BE2C (cell line): ENCODE results near the gene SH3BP5.
"Not testable (repeated sequence)": the region's sequence is repeated elsewhere in the genome, so short reads cannot be mapped to it uniquely, and the experiment has no call there.

Source experiments
- DNase-seq: peaks from one replicate; pipeline ENCODE4 v3.0.0-alpha.2; 2020
- H3K27me3 ChIP-seq: fragments of 250-450 bp; sonication (Bioruptor Pico); 2 replicates; pipeline ENCODE4 v1.5.1; 2020; ENCODE audit warnings: mild to moderate bottlenecking
- H3K36me3 ChIP-seq: fragments of 250-450 bp; sonication (Bioruptor Pico); 2 replicates; pipeline ENCODE4 v1.5.1; 2020; ENCODE audit warnings: mild to moderate bottlenecking
- H3K4me1 ChIP-seq: fragments of 250-450 bp; sonication (Bioruptor Pico); 2 replicates; pipeline ENCODE4 v1.5.1; 2020
- H3K4me3 ChIP-seq: 2 replicates; pipeline ENCODE4 v1.5.1; 2011; ENCODE audit warnings: low read depth, low read length
- H3K9me3 ChIP-seq: fragments of 250-450 bp; sonication (Bioruptor Pico); 2 replicates; pipeline ENCODE4 v1.5.1; 2020
- TF ChIP-seq, protein P1 (sequence below): IDR thresholded peaks from 2 replicates; pipeline ENCODE4 v1.5.1; 2012; ENCODE audit warnings: mild to moderate bottlenecking, low read depth, low read length

SH3BP5 gene

DNA sequence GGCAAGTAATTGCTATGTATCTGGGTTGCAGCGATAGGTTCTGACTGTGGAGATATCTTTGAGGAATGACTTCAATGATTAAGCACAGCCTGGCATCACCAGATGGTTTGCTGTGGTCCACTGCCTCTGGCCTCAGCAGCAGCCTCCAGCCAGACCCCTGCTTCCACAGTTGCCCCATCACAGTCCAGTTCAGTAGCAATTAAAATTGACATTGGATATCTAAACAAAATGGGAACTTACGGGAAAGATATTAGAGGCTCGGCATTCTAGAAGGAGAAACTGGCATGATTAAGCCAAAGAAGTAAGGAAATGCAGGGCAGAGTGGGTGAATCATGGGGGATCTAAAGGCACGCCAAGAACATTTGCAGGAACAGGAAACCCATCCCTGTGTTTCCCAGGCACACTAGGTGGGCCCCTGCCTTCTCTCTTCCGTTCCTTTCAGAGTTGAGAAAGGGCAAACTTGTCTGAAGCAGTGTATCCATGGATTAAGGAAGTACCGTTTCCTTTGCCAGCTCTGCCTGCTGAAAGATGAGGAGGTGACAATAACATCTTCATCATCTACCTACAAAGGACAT, 36.3 kb upstream of the SH3BP5 start:
- H3K4me1 ChIP-seq: no peaks in the 10 kb centered on the region
- no peak for DNase-seq
- no peaks in the 10 kb centered on the region for H3K36me3 ChIP-seq
- H3K27me3 ChIP-seq: no peaks in the 10 kb centered on the region
- H3K9me3 ChIP-seq: no peaks in the 10 kb centered on the region
- H3K4me3 ChIP-seq: no peak overlapping the region
- TF ChIP-seq, protein P1, sequence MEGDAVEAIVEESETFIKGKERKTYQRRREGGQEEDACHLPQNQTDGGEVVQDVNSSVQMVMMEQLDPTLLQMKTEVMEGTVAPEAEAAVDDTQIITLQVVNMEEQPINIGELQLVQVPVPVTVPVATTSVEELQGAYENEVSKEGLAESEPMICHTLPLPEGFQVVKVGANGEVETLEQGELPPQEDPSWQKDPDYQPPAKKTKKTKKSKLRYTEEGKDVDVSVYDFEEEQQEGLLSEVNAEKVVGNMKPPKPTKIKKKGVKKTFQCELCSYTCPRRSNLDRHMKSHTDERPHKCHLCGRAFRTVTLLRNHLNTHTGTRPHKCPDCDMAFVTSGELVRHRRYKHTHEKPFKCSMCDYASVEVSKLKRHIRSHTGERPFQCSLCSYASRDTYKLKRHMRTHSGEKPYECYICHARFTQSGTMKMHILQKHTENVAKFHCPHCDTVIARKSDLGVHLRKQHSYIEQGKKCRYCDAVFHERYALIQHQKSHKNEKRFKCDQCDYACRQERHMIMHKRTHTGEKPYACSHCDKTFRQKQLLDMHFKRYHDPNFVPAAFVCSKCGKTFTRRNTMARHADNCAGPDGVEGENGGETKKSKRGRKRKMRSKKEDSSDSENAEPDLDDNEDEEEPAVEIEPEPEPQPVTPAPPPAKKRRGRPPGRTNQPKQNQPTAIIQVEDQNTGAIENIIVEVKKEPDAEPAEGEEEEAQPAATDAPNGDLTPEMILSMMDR: no peak

DNA sequence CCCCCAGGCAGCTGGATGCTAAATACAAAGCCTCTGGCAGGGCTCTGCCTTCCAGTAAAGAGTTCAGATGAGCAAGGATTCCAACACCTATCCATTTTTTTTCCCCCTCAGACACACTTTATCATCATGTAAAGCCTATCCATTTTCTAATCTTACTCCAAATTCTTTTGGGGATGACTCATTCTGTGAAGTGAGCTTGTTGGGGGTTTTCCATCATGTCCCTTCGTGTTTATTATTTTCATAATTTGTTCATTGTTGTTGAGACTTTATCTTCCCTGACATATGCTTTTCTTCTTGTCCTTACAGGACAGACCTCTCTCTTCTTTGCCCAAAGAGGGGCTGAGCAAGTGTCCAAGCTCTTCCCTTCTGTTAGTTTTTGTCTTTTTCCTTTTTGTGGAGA, 34.7 kb upstream of the SH3BP5 start:
- H3K27me3 ChIP-seq: no peaks in the 10 kb centered on the region
- DNase-seq: no peak
- H3K4me3 ChIP-seq: no peak overlapping the region
- TF ChIP-seq, protein P1: no peak
- no peaks in the 10 kb centered on the region for H3K4me1 ChIP-seq
- no peaks in the 10 kb centered on the region for H3K9me3 ChIP-seq
- H3K36me3 ChIP-seq: no peaks in the 10 kb centered on the region

DNA sequence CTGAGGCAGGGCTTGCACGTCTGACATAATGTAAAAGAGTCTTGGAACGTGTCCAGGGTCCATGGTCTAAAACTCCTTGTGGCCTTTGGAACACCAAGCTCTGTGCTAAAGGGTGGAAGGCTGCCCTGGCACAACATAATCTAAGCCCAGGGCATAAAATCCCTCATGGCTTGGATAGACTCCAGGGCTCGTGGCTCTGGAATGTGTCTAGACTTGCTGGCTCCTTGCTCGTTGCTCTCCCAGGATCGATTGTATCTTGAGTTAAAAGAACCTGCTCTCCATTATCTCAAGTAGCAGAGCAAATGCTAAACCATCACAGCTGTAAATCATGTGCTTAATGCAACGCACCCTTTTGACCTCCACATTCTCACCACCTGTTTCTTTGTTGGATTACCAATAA, 31.7 kb upstream of the SH3BP5 start:
- not testable (repeated sequence) for H3K27me3 ChIP-seq, H3K4me1 ChIP-seq, H3K36me3 ChIP-seq, H3K4me3 ChIP-seq, H3K9me3 ChIP-seq
- DNase-seq: peak; percentile 57

DNA sequence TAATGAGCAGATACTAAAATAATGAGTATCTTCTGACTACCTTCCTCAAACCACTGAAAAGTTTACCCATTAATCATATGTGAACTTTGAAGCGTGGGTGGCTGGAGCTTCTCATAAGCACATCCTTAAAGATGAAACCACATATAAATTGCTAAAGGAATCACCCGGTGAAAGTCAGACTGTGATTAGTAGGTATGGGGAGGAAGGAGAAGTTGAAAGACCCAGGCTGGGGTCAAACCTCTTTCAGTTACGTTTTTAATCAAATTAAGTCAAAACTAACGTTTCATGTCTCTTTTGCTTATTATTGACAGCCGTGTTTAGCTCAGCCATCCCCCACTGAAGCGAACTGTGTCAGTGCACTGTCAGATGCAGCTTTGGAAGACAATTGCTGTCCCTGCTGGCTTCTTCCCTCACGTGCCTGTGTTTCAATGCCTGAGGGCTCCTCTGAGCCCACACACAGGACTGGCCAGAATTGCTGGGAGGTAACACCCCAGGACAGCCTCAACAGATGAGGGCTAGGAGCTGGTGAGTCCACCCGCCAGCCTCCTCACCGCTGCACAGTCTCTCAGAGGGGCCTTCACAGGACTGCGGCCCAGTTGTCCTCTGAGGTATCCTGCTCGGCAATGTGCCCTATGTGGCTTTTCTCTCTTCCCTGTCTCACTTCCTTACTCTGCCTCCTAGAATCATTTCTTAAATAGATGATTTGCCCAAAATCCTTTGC, 29.3 kb upstream of the SH3BP5 start:
- Histone ChIP-seq H3K36me3 (no peaks in the 10 kb centered on the region), H3K4me1 (no peaks in the 10 kb centered on the region; the same call in 1 of the 2 replicates), H3K4me3 (no peak overlapping the region), H3K27me3 (no peaks in the 10 kb centered on the region), H3K9me3 (no peaks in the 10 kb centered on the region)
- DNase-seq: peak; percentile 21
- TF ChIP-seq, protein P1: no peak

DNA sequence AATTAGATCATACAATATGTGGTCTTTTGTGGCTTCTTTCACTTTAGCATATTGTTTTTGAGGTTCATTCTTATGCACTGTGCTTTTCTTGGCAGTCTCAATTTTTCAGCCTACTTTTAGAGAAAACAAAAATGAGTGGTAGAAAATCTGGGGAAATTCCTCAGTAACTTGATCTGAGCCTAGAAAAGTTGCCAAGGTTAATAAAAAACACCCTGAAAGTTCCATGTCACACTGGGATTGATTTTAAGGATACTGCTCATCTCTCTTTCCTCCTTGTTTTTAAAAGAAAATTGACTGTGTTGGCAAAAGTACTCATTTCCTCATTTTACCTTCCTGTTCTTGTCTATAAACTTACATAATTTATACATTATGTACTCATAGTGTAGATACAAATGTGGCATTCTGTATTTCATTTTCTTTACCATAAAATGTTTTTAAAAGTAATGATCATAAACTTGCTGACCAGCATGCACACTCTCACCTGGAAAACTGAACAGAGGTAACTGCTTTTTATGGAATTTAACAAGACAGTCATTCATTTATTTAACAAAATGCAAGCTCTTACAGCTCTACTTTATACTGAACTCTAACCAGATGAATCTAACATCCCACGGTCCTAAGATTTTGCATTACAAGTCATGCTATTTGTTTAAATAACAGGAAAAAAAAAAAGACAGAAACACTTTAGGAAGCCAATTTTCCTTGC, 28.6 kb upstream of the SH3BP5 start:
- TF ChIP-seq, protein P1: no peak
- H3K36me3 ChIP-seq: no peaks in the 10 kb centered on the region
- H3K4me3 ChIP-seq: no peak overlapping the region
- H3K27me3 ChIP-seq: no peaks in the 10 kb centered on the region
- H3K9me3 ChIP-seq: no peaks in the 10 kb centered on the region
- H3K4me1 ChIP-seq: no peaks in the 10 kb centered on the region; the same call in 1 of the 2 replicates
- no peak for DNase-seq

DNA sequence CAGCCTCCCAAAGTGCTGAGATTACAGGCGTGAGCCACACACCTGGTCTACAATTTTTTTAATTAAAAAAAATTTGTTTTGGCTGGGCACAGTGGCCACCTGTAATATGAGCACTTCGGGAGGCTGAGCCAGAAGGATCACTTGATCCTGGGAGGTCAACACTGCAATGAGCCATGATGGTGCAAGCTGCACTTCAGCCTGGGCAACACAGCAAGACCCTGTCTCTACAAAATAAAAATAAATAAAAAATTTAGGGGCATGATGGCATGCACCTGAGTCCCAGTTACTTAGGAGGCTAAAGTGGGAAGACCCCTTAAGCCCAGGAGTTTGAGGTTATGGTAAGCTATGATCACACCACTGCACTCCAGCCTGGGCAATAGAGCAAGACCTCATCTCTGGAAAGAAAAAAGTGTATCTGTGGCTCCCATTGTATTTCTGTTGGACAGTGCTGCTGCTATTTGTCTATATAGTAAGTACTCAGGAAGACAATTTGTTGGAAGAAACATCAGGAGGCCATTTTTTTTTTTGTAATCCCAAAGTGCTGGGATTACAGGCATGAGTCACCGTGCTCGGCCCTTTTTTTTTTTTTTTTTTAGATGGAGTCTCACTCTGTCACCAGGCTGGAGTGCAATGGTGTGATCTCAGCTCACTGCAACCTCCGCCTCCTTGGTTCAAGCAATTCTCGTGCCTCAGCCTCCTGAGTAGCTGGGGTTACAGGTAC, 27.5 kb upstream of the SH3BP5 start:
- Histone ChIP-seq H3K4me3 (no peak overlapping the region), H3K27me3 (no peaks in the 10 kb centered on the region), H3K36me3 (no peaks in the 10 kb centered on the region), H3K4me1 (no peaks in the 10 kb centered on the region; the same call in 1 of the 2 replicates), H3K9me3 (no peaks in the 10 kb centered on the region)
- no peak for DNase-seq
- TF ChIP-seq, protein P1: no peak

DNA sequence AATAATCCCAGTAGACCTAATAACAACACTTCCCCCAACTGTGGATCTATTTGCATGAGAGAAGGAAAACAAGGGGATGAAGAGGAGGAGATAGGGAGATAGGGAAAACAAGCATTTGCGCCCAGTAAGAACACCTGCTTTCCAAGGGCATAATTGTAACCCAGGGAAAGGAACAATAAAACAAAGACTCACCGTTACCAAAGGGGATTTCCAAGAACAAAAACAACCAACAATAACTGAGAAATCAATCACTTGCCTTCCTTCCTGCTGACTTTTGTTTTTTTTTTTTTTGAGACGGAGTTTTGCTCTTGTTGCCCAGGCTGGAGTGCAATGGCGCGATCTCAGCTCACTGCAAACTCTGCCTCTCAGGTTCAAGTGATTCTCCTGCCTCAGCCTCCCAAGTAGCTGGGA, 24.3 kb upstream of the SH3BP5 start:
- DNase-seq, H3K9me3 ChIP-seq, H3K4me1 ChIP-seq, H3K27me3 ChIP-seq, H3K4me3 ChIP-seq, H3K36me3 ChIP-seq: not testable (repeated sequence)
